CD14-positive monocyte (primary cell): ENCODE results near the gene ERBB4. TPM values are rescaled to one million over a fixed set of nuclear protein-coding genes. Genes with fewer than 3 reads are reported as not detected.
"Not testable (repeated sequence)": the region's sequence is repeated elsewhere in the genome, so short reads cannot be mapped to it uniquely, and the experiment has no call there.

Experiments used
- DNase-seq, 3 donors: peaks; one replicate each; pipeline ENCODE4 v3.0.0-alpha.2; 2011 to 2022
- H2AFZ ChIP-seq: 2 replicates; pipeline ENCODE4 v1.6.0; 2012; ENCODE audit warnings: mild to moderate bottlenecking, low read depth, low read length, inconsistent platforms; ENCODE audit not compliant: insufficient read depth, poor library complexity, severe bottlenecking
- H3K27ac ChIP-seq, 2 donors: 1 replicate in 1 of 2; 2 replicates in 1 of 2; pipeline ENCODE4 v1.5.1; 2012 to 2013; ENCODE audit warnings: low read length in 2 of 2, control low read depth in 1 of 2, inconsistent platforms in 1 of 2, low read depth in 1 of 2, mild to moderate bottlenecking in 1 of 2
- H3K27me3 ChIP-seq, 2 donors: one replicate each; pipeline versions ENCODE4 v1.6.0 to v1.6.1; 2011 to 2013; ENCODE audit warnings: low read length in 2 of 2; ENCODE audit not compliant: control insufficient read depth in 2 of 2, insufficient read depth in 2 of 2
- H3K36me3 ChIP-seq, 2 donors: replicated peaks in 1 of 2; 1 replicate in 1 of 2; 2 replicates in 1 of 2; pipeline versions ENCODE4 v1.5.1 to v1.6.1; 2012 to 2013; ENCODE audit warnings: low read length in 2 of 2, control low read depth in 1 of 2, inconsistent platforms in 1 of 2, mild to moderate bottlenecking in 1 of 2; ENCODE audit not compliant: insufficient read depth in 2 of 2, control insufficient read depth in 1 of 2
- H3K4me1 ChIP-seq, 2 donors: 1 replicate in 1 of 2; 2 replicates in 1 of 2; pipeline versions ENCODE4 v1.5.1 to v1.6.1; 2012 to 2013; ENCODE audit warnings: low read length in 2 of 2, control low read depth in 1 of 2, inconsistent platforms in 1 of 2, mild to moderate bottlenecking in 1 of 2, moderate library complexity in 1 of 2; ENCODE audit not compliant: insufficient read depth in 2 of 2, control insufficient read depth in 1 of 2
- H3K4me2 ChIP-seq: replicated peaks from 2 replicates; pipeline ENCODE3; 2012; ENCODE audit warnings: low read length, moderate library complexity, mild to moderate bottlenecking; ENCODE audit not compliant: poor library complexity, severe bottlenecking; ENCODE audit errors: extremely low read depth
- H3K4me3 ChIP-seq, 3 experiments: fragments of 200-600 bp in 1 of 3; sonication (generic) in 1 of 3; replicated peaks in 1 of 3; 1 replicate in 2 of 3; 2 replicates in 1 of 3; pipeline ENCODE4 v1.5.1; 2011 to 2013; ENCODE audit warnings: low read length in 3 of 3, mild to moderate bottlenecking in 3 of 3, control low read depth in 2 of 3, low read depth in 2 of 3, inconsistent platforms in 1 of 3, moderate library complexity in 1 of 3
- H3K79me2 ChIP-seq: 2 replicates; pipeline ENCODE4 v1.6.0; 2012; ENCODE audit warnings: mild to moderate bottlenecking, control low read depth, inconsistent platforms, low read length, moderate library complexity; ENCODE audit not compliant: insufficient read depth
- H3K9ac ChIP-seq: 2 replicates; pipeline ENCODE4 v1.6.0; 2017; ENCODE audit warnings: low read length, mild to moderate bottlenecking; ENCODE audit not compliant: insufficient read depth, poor library complexity, severe bottlenecking
- H3K9me3 ChIP-seq, 2 donors: replicated peaks in 1 of 2; 1 replicate in 1 of 2; 2 replicates in 1 of 2; pipeline versions ENCODE4 v1.5.1 to v1.6.1; 2012 to 2013; ENCODE audit warnings: low read length in 2 of 2, control low read depth in 1 of 2; ENCODE audit not compliant: control insufficient read depth in 1 of 2, insufficient read depth in 1 of 2
- H4K20me1 ChIP-seq: 2 replicates; pipeline ENCODE4 v1.6.0; 2012; ENCODE audit warnings: mild to moderate bottlenecking, low read length, control low read depth, moderate library complexity; ENCODE audit not compliant: insufficient read depth
- H3K27ac Mint-ChIP-seq, 7 donors: one replicate each; pipeline ENCODE4 v1.8.0; 2020; ENCODE audit warnings: mild to moderate bottlenecking in 7 of 7, mixed read lengths in 7 of 7, moderate library complexity in 6 of 7, inconsistent platforms in 2 of 7
- H3K27me3 Mint-ChIP-seq, 3 donors: one replicate each; pipeline ENCODE4 v1.8.0; 2021 to 2022; ENCODE audit warnings: low read depth in 3 of 3, mild to moderate bottlenecking in 3 of 3, mixed read lengths in 3 of 3, moderate library complexity in 3 of 3, inconsistent platforms in 1 of 3
- H3K36me3 Mint-ChIP-seq, 2 donors: one replicate each; pipeline ENCODE4 v1.8.0; 2020; ENCODE audit warnings: mixed read lengths in 2 of 2, inconsistent platforms in 1 of 2, mild to moderate bottlenecking in 1 of 2
- H3K4me1 Mint-ChIP-seq: one replicate; pipeline ENCODE4 v1.8.0; 2020; ENCODE audit warnings: mild to moderate bottlenecking, mixed read lengths
- H3K4me3 Mint-ChIP-seq, 2 donors: one replicate each; pipeline ENCODE4 v1.8.0; 2020; ENCODE audit warnings: mild to moderate bottlenecking in 2 of 2, mixed read lengths in 2 of 2, moderate library complexity in 1 of 2
- H3K9me3 Mint-ChIP-seq, 7 donors: one replicate each; pipeline ENCODE4 v1.8.0; 2020 to 2022; ENCODE audit warnings: mixed read lengths in 7 of 7, mild to moderate bottlenecking in 6 of 7, moderate library complexity in 6 of 7, inconsistent platforms in 2 of 7
- WGBS: methylation state at CpG from one replicate; pipeline ENCODE4 v1.1.5; 2013; ENCODE audit warnings: missing lambda C conversion rate; ENCODE audit not compliant: insufficient coverage; 5-methylcytosine and 5-hydroxymethylcytosine counted together
- intact Hi-C, 2 donors: fragments of 100-400 bp; cut with micrococcal nuclease; formaldehyde crosslinking; loops; one replicate each; pipeline versions ENCODE4 v1.15.0 to v1.15.1; 2023
- polyA plus RNA-seq, 3 donors: library from polyadenylated mRNA; depleted of rRNA in 1 of 3; unstranded in 2 of 3; stranded (reverse) in 1 of 3; fragments of 300-500 nt in 2 of 3; fragments of >200 nt in 1 of 3; fragmentation: Illumina TruSeq in 2 of 3; gene quantifications; 1 replicate in 2 of 3; 2 replicates in 1 of 3; pipeline ENCODE4 v1.2.3, GENCODE V29; 2012 to 2021
- TF ChIP-seq, protein P1 (sequence below): fragments of 200-600 bp; IDR thresholded peaks from one replicate; pipeline ENCODE4 v1.8.0; 2022; ENCODE audit warnings: antibody characterized with exemption, mild to moderate bottlenecking

ERBB4 gene
- polyA plus RNA-seq, 3 donors: not detected

DNA sequence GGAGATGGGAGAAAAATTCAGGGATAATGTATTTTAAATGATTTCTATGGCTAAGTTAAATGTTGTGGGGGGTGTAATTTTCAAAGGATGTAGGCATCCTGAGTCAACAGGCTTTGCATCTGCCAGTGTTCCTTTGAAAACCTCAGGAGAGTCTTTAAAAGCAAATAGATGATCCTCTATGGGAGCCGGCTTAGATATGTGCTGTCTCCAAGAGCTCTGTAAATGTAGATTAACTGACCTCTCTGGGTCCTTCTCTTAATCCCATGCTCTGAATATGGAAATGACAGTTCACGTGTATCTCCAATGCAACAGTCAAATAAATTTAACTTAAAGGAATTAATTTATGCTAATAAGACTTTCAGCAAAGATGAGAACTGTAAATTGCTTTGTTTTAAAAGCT, 292.7 kb downstream of the ERBB4 start:
- Mint-ChIP-seq H3K27ac (no peak overlapping the region), H3K4me1 (no peaks in the 10 kb centered on the region), H3K9me3 (no peaks in the 10 kb centered on the region), H3K27me3 (peaks cover 0 to 2% (median 1%) of the 10 kb centered on the region in 3 donors), H3K36me3 (no peaks in the 10 kb centered on the region), H3K4me3 (no peak overlapping the region)
- H3K4me3 ChIP-seq: no peak overlapping the region
- no CpG with 5 or more reads among the region's 2 CpGs for WGBS
- no peak overlapping the region for H2AFZ ChIP-seq
- no peaks in the 10 kb centered on the region for H4K20me1 ChIP-seq
- no peak overlapping the region for H3K9ac ChIP-seq
- no peaks in the 10 kb centered on the region for H3K36me3 ChIP-seq
- TF ChIP-seq, protein P1, sequence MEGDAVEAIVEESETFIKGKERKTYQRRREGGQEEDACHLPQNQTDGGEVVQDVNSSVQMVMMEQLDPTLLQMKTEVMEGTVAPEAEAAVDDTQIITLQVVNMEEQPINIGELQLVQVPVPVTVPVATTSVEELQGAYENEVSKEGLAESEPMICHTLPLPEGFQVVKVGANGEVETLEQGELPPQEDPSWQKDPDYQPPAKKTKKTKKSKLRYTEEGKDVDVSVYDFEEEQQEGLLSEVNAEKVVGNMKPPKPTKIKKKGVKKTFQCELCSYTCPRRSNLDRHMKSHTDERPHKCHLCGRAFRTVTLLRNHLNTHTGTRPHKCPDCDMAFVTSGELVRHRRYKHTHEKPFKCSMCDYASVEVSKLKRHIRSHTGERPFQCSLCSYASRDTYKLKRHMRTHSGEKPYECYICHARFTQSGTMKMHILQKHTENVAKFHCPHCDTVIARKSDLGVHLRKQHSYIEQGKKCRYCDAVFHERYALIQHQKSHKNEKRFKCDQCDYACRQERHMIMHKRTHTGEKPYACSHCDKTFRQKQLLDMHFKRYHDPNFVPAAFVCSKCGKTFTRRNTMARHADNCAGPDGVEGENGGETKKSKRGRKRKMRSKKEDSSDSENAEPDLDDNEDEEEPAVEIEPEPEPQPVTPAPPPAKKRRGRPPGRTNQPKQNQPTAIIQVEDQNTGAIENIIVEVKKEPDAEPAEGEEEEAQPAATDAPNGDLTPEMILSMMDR: no peak
- no peaks in the 10 kb centered on the region for H3K79me2 ChIP-seq
- no peak for DNase-seq
- no peak overlapping the region for H3K27ac ChIP-seq
- H3K9me3 ChIP-seq: no peaks in the 10 kb centered on the region
- H3K4me2 ChIP-seq: no peak overlapping the region
- no peaks in the 10 kb centered on the region for H3K4me1 ChIP-seq
- H3K27me3 ChIP-seq: no peaks in the 10 kb centered on the region
- intact Hi-C loops: no loop called here

DNA sequence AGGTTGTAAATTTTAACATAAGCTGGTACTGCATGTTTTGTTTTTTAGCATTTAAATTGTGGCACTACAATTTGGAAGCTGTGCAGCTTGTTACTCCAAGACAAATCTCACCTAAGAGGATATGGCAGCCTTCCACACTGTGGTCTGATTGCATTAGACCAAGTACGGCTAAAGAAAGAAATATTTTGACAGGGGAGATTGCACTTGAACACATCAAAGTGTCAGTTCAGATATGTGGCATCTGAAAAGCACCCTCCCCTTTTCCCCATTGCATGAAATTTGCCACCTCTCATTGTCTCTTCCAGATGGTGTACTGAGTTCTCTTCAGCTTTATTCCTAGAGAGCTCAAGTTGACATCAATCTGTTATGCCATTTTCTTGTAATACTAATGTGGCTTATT, 295.9 kb downstream of the ERBB4 start:
- Mint-ChIP-seq H3K4me3 (no peak overlapping the region), H3K4me1 (no peaks in the 10 kb centered on the region), H3K27ac (no peak overlapping the region), H3K36me3 (no peaks in the 10 kb centered on the region), H3K9me3 (no peaks in the 10 kb centered on the region), H3K27me3 (peaks cover 0 to 2% (median 1%) of the 10 kb centered on the region in 3 donors)
- TF ChIP-seq, protein P1: no peak
- Histone ChIP-seq H3K9ac (no peak overlapping the region), H3K36me3 (no peaks in the 10 kb centered on the region), H3K27me3 (no peaks in the 10 kb centered on the region), H3K27ac (no peak overlapping the region), H3K4me2 (no peak overlapping the region), H3K9me3 (no peaks in the 10 kb centered on the region), H3K79me2 (no peaks in the 10 kb centered on the region), H3K4me3 (no peak overlapping the region), H4K20me1 (no peaks in the 10 kb centered on the region), H2AFZ (no peak overlapping the region), H3K4me1 (no peaks in the 10 kb centered on the region)
- intact Hi-C loops: no loop called here
- WGBS: no CpG with 5 or more reads among the region's 1 CpG
- no peak for DNase-seq

DNA sequence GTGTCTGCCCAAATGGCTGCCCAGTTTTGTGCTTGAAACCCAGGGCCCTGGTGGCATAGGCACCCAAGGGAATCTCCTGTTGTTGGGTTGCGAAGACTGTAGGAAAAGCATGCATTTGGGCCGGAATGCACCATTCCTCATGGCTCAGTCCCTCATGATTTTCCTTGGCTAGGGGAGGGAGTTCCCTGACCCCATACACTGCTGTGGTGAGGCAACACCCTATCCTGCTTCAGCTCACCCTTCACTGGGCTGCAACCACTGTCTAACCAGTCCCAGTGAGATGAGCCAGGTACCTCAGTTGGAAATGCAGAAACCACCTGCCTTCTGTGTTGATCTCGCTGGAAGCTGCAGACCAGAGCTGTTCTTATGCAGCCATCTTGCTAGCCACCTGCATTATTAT, 300.4 kb downstream of the ERBB4 start:
- DNase-seq, H3K36me3 ChIP-seq, H3K4me1 Mint-ChIP-seq, H3K27ac Mint-ChIP-seq, H3K4me2 ChIP-seq, H3K27ac ChIP-seq, H3K27me3 Mint-ChIP-seq, H3K4me3 ChIP-seq, H3K27me3 ChIP-seq, H3K4me1 ChIP-seq, H3K9ac ChIP-seq, intact Hi-C loops, H3K79me2 ChIP-seq, H3K9me3 Mint-ChIP-seq, H3K36me3 Mint-ChIP-seq, H3K4me3 Mint-ChIP-seq, H4K20me1 ChIP-seq, H3K9me3 ChIP-seq, H2AFZ ChIP-seq: not testable (repeated sequence)
- WGBS: 92% methylated on average over 2 of the region's 3 CpGs
